ENCODE measurements around the gene SLC25A23.

Gene SLC25A23

GRCh38 chr19:6458695-6459261, 814 bp downstream of the SLC25A23 start:
- no peaks in the 10 kb centered on the region for H3K27me3 ChIP-seq (ENCODE audit: insufficient read depth, low read length, poor library complexity, severe bottlenecking)
- no peaks in the 10 kb centered on the region for H4K20me1 ChIP-seq (ENCODE audit: insufficient read depth, low read length, poor library complexity, severe bottlenecking)
- H3K9me2 ChIP-seq (replicated peaks; ENCODE audit: low read depth, low read length) = no peaks in the 10 kb centered on the region
- 0 out of 2 replicates have a peak overlapping the region, but pooled peaks have one; percentile 84 for H2AFZ ChIP-seq (ENCODE audit: low read length)
- no peaks in the 10 kb centered on the region for H3K9me3 ChIP-seq (ENCODE audit: insufficient read depth, low read depth, low read length)
- peaks cover 12% of the 10 kb centered on the region for H3K4me1 ChIP-seq (ENCODE audit: insufficient read depth, low read length, poor library complexity, severe bottlenecking)
- H3K4me3 ChIP-seq (ENCODE audit: low read length, poor library complexity, severe bottlenecking) = peak overlapping the region; percentile 78
- peaks cover 5% of the 10 kb centered on the region; the same call in 1 of the 2 replicates for H3K79me2 ChIP-seq (ENCODE audit: insufficient read depth, low read length)
- no peak for TF ChIP-seq CTCF (conservative IDR thresholded peaks at IDR 0.05; ENCODE audit: low read length)
- no peak for TF ChIP-seq EZH2phosphoT487 (IDR thresholded peaks at IDR 0.05; ENCODE audit: borderline replicate concordance)
- H3K36me3 ChIP-seq (ENCODE audit: insufficient read depth, low read length) = peaks cover 3% of the 10 kb centered on the region; the same call in 1 of the 2 replicates
- H3K9ac ChIP-seq (ENCODE audit: low read depth, low read length, poor library complexity, severe bottlenecking) = peak overlapping the region; percentile 48
- H3F3A ChIP-seq (ENCODE audit: low read depth) = no peaks in the 10 kb centered on the region
- H3K4me2 ChIP-seq (ENCODE audit: low read depth, low read length, poor library complexity, severe bottlenecking) = peak overlapping the region; percentile 88

GRCh38 chr19:6457958-6458694, 1.5 kb downstream of the SLC25A23 start:
- H3K9ac ChIP-seq (ENCODE audit: low read depth, low read length, poor library complexity, severe bottlenecking) = peak overlapping the region; percentile 48

GRCh38 chr19:6455924-6456323, 3.7 kb downstream of the SLC25A23 start:
- no peak overlapping the region for H3K4me3 ChIP-seq (ENCODE audit: low read length, poor library complexity, severe bottlenecking)
- H3F3A ChIP-seq (ENCODE audit: low read depth) = no peaks in the 10 kb centered on the region
- no peaks in the 10 kb centered on the region for H3K9me2 ChIP-seq (replicated peaks; ENCODE audit: low read depth, low read length)
- H3K9ac ChIP-seq (ENCODE audit: low read depth, low read length, poor library complexity, severe bottlenecking) = no peak overlapping the region
- H3K79me2 ChIP-seq (ENCODE audit: insufficient read depth, low read length) = peaks cover 5% of the 10 kb centered on the region; the same call in 1 of the 2 replicates
- no peaks in the 10 kb centered on the region for H3K9me3 ChIP-seq (ENCODE audit: insufficient read depth, low read depth, low read length)
- H4K20me1 ChIP-seq (ENCODE audit: insufficient read depth, low read length, poor library complexity, severe bottlenecking) = no peaks in the 10 kb centered on the region
- H3K4me1 ChIP-seq (ENCODE audit: insufficient read depth, low read length, poor library complexity, severe bottlenecking) = peaks cover 12% of the 10 kb centered on the region
- no peaks in the 10 kb centered on the region for H3K27me3 ChIP-seq (ENCODE audit: insufficient read depth, low read length, poor library complexity, severe bottlenecking)
- no peak overlapping the region for H3K4me2 ChIP-seq (ENCODE audit: low read depth, low read length, poor library complexity, severe bottlenecking)
- no peak overlapping the region for H2AFZ ChIP-seq (ENCODE audit: low read length)
- TF ChIP-seq CTCF (conservative IDR thresholded peaks at IDR 0.05; ENCODE audit: low read length) = no peak
- no peak for TF ChIP-seq EZH2phosphoT487 (IDR thresholded peaks at IDR 0.05; ENCODE audit: borderline replicate concordance)
- H3K36me3 ChIP-seq (ENCODE audit: insufficient read depth, low read length) = peaks cover 3% of the 10 kb centered on the region; the same call in 1 of the 2 replicates

More at GRCh38 chr19:6457958-6458694, 1.5 kb downstream of the SLC25A23 start:
- no peak overlapping the region for H2AFZ ChIP-seq (ENCODE audit: low read length)
- H3K27me3 ChIP-seq (ENCODE audit: insufficient read depth, low read length, poor library complexity, severe bottlenecking) = no peaks in the 10 kb centered on the region
- no peaks in the 10 kb centered on the region for H3K9me2 ChIP-seq (replicated peaks; ENCODE audit: low read depth, low read length)
- H3K4me2 ChIP-seq (ENCODE audit: low read depth, low read length, poor library complexity, severe bottlenecking) = peak overlapping the region; percentile 88
- peaks cover 12% of the 10 kb centered on the region for H3K4me1 ChIP-seq (ENCODE audit: insufficient read depth, low read length, poor library complexity, severe bottlenecking)
- H3K79me2 ChIP-seq (ENCODE audit: insufficient read depth, low read length) = peaks cover 5% of the 10 kb centered on the region; the same call in 1 of the 2 replicates
- no peaks in the 10 kb centered on the region for H3F3A ChIP-seq (ENCODE audit: low read depth)
- peaks cover 3% of the 10 kb centered on the region; the same call in 1 of the 2 replicates for H3K36me3 ChIP-seq (ENCODE audit: insufficient read depth, low read length)
- H3K9me3 ChIP-seq (ENCODE audit: insufficient read depth, low read depth, low read length) = no peaks in the 10 kb centered on the region
- TF ChIP-seq EZH2phosphoT487 (IDR thresholded peaks at IDR 0.05; ENCODE audit: borderline replicate concordance) (no peak), CTCF (conservative IDR thresholded peaks at IDR 0.05; ENCODE audit: low read length) (no peak)
- H3K4me3 ChIP-seq (ENCODE audit: low read length, poor library complexity, severe bottlenecking) = peak overlapping the region; percentile 78
- H4K20me1 ChIP-seq (ENCODE audit: insufficient read depth, low read length, poor library complexity, severe bottlenecking) = no peaks in the 10 kb centered on the region
